H7 (cell line): ENCODE data around the gene LIN7C. TPM values are rescaled to one million over a fixed set of nuclear protein-coding genes. Genes with fewer than 3 reads are reported as not detected.
"Not testable (repeated sequence)": the region's sequence is repeated elsewhere in the genome, so short reads cannot be mapped to it uniquely, and the experiment has no call there.

Experiments
- DNase-seq: peaks from one replicate; pipeline ENCODE4 v3.0.0; 2012
- H3K27me3 ChIP-seq: 2 replicates; pipeline ENCODE4 v1.6.0; 2011; ENCODE audit warnings: mild to moderate bottlenecking, low read length; ENCODE audit not compliant: control insufficient read depth, insufficient read depth
- H3K36me3 ChIP-seq: replicated peaks from 2 replicates; pipeline ENCODE4 v1.5.1; 2011; ENCODE audit warnings: low read length; ENCODE audit not compliant: control insufficient read depth, insufficient read depth
- H3K4me3 ChIP-seq: 2 replicates; pipeline ENCODE4 v1.5.1; 2011; ENCODE audit warnings: low read depth, mild to moderate bottlenecking, control low read depth, low read length, moderate library complexity; ENCODE audit not compliant: insufficient read depth
- total RNA-seq: library from RNA; depleted of rRNA; stranded (reverse); fragments of >200 nt; shearing (Covaris generic); gene quantifications from 2 replicates; pipeline ENCODE4 v1.2.3, GENCODE V29; 2014; rRNA removed

Gene LIN7C
- total RNA-seq, 1 experiment from 2014 or later: 36.3 TPM

GRCh38 chr11:27456140-27456794 lies 50.3 kb downstream of the LIN7C start:
- Histone ChIP-seq H3K27me3 (no peaks in the 10 kb centered on the region), H3K4me3 (no peak overlapping the region), H3K36me3 (no peaks in the 10 kb centered on the region)
- no peak for DNase-seq

GRCh38 chr11:27455667-27456066 lies 50.9 kb downstream of the LIN7C start:
- Histone ChIP-seq H3K36me3 (no peaks in the 10 kb centered on the region), H3K4me3 (no peak overlapping the region), H3K27me3 (no peaks in the 10 kb centered on the region)
- no peak for DNase-seq

- no peaks in the 10 kb centered on the region for H3K36me3 ChIP-seq
- no peak overlapping the region for H3K4me3 ChIP-seq
- no peaks in the 10 kb centered on the region for H3K27me3 ChIP-seq
- no peak for DNase-seq
These were observed 52.9 kb downstream of the LIN7C start for GRCh38 chr11:27453701-27454100.

- no peak overlapping the region for H3K4me3 ChIP-seq
- H3K36me3 ChIP-seq: no peaks in the 10 kb centered on the region
- no peak for DNase-seq
- H3K27me3 ChIP-seq: no peaks in the 10 kb centered on the region
These were observed 54.4 kb downstream of the LIN7C start for GRCh38 chr11:27452147-27452546.

GRCh38 chr11:27451244-27451965 lies 55.2 kb downstream of the LIN7C start:
- DNase-seq: no peak
- H3K27me3 ChIP-seq: no peaks in the 10 kb centered on the region
- H3K4me3 ChIP-seq: no peak overlapping the region

GRCh38 chr11:27448184-27448540 lies 58.4 kb downstream of the LIN7C start:
- not testable (repeated sequence) for H3K4me3 ChIP-seq, H3K36me3 ChIP-seq, DNase-seq, H3K27me3 ChIP-seq

More at GRCh38 chr11:27451244-27451965, 55.2 kb downstream of the LIN7C start:
- no peaks in the 10 kb centered on the region for H3K36me3 ChIP-seq

- Histone ChIP-seq H3K36me3 (no peaks in the 10 kb centered on the region), H3K27me3 (no peaks in the 10 kb centered on the region), H3K4me3 (no peak overlapping the region)
- DNase-seq: no peak
These were observed 59.0 kb downstream of the LIN7C start for GRCh38 chr11:27447288-27448183.

- Histone ChIP-seq H3K4me3 (no peak overlapping the region), H3K36me3 (no peaks in the 10 kb centered on the region), H3K27me3 (no peaks in the 10 kb centered on the region)
- no peak for DNase-seq
These were observed 60.9 kb downstream of the LIN7C start for GRCh38 chr11:27445625-27446024.

- no peak overlapping the region for H3K4me3 ChIP-seq
- no peaks in the 10 kb centered on the region for H3K27me3 ChIP-seq
- peak; percentile 58 for DNase-seq
- H3K36me3 ChIP-seq: no peaks in the 10 kb centered on the region
These were observed 61.8 kb downstream of the LIN7C start for GRCh38 chr11:27444801-27445215.

Other genes starting within 250 kb of the LIN7C start
- 10.0 and 13.6 TPM in 2 replicates for gene CCDC34, start 143.6 kb downstream of the LIN7C start, total RNA-seq
- gene LGR4, start 34.0 kb downstream of the LIN7C start, total RNA-seq: 51.1 and 77.6 TPM in 2 replicates
- 2.2 and 2.9 TPM in 2 replicates for gene BDNF, start 193.7 kb upstream of the LIN7C start, total RNA-seq